ENCODE results near the gene FOXO3.

The FOXO3 gene

GRCh38 chr6:108716801-108717791, 156.4 kb downstream of the FOXO3 start:
- DNase-seq = no peak

- no peak for DNase-seq
Measured at GRCh38 chr6:108719477-108719876, 158.8 kb downstream of the FOXO3 start.

GRCh38 chr6:108720827-108721226, 160.1 kb downstream of the FOXO3 start:
- no peak for DNase-seq

DNA sequence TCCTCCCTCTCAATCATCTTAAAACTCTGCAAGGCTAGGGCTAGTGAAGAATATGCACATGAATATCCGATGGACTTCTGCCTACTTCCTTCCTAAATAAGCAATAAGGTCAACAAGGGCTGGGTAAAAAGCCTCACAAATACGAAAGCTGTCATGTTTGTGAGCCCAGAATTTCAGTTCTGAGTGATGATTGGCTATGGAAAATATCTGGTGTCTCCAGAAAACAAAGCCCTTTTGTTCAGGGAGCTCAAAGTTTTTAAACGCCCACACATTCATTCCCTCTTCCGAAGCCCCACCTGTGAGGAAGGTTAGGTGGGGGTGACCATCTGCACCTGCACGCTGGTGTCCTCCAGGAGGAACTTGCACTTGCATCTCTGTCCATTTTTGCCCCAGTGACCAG, 160.6 kb downstream of the FOXO3 start:
- no peak for DNase-seq

DNA sequence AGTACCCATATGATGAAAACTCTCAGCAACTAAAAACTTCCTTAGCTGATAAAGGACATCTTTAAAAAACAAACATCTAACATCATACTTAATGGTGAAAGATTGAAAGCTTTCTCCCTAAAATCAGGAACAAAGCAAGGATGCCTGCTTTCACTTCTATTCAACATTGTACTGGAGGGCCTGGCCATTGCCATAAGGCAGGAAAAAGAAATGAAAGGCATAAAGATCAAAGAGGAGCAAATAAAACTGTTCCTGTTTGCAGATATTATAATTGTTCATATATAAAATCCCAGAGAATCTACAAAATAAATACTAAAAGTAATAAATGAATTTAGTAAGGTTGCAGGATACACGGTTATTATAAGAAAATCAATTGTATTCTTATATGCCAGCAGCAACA, 162.9 kb downstream of the FOXO3 start:
- no peak for DNase-seq

GRCh38 chr6:108726726-108727339, 166.1 kb downstream of the FOXO3 start:
- no peak for DNase-seq

- no peak for DNase-seq
Measured at GRCh38 chr6:108727966-108728730, 167.4 kb downstream of the FOXO3 start.

- DNase-seq = no peak
Measured at GRCh38 chr6:108728826-108729225, 168.1 kb downstream of the FOXO3 start.

- DNase-seq = no peak
Measured at GRCh38 chr6:108730635-108731515, 170.2 kb downstream of the FOXO3 start.

DNA sequence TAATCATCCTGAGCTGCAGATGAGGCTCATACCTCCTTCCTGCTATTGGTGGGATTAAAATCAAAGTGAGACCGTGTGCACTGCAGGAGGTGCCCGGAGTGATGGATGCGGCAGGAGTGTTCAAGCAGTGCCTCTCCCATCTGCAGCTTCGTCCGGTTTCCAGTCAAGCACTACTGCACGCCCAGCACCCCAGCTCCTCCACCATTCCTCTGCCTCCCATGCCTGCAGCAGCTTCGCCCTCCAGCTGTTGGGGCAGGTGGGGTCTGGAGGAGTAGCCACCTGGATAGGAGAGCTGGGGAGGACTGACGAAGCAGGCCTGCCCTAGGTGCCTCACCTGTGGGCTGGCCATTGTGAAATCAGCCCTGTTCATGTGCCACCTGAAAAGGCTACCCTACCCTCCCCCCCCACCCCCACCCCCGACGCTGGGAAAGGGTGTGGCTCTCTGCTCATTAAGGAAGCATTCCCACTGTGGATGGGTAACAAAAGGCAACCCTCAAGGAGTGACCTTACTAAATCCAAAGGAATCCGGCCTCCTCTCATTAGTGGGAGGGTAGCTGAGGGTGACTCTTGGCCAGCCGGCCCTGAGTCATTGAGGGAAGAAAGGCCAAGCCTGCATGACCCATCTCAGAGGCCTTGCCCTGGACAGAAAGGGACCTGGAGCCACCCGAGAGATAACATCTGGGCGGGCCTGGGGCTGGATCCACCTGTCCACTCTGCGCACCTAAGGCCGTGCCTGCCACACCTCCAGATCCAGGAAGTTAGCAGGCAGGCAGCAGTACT, 171.6 kb downstream of the FOXO3 start:
- peak; percentile 6 for DNase-seq

GRCh38 chr6:108733051-108733450, 172.3 kb downstream of the FOXO3 start:
- no peak for DNase-seq

DNA sequence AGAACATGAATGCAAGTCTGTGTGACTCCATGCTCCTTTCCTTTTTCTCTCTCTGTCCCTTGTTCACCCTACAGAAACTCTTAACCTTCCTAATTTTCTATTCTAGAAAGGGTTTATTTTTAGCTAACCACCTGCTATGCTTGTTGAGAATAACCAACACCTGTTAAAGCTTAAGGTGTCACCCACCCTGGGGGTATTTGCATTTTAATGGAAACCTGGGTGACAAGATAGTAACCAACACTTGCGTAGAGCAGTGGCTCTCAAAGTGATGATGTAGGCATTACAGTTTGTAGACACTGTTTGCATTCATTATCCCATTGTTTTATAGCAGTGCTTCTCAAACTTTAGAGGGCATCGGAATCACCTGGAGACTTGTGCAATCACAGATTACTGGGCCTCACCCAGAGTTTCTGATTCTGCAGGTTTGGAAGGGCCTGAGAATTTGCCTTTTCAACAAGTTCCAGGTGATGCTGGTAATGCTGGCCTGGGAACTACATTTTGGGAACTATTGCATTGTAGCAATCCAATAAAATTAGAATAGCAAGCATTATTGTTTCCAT, 173.1 kb downstream of the FOXO3 start:
- DNase-seq = no peak

Data from T1000 (cell line).